ENCODE data around the gene SIPA1L3. TPM values are rescaled to one million over a fixed set of nuclear protein-coding genes. Genes with fewer than 3 reads are reported as not detected.

SIPA1L3 gene
- total and polyA plus RNA-seq, 9 of the 15 experiments (the other 6 are each of a cell fraction or from before 2014, with no cell fraction given) = 0.01 to 6.1 (median 2.5) TPM

GRCh38 chr19:38203197-38203596 is 296.2 kb downstream of the SIPA1L3 start:
- H3K27ac ChIP-seq (ENCODE audit: extremely low read depth, low read depth, low read length) = no peak overlapping the region
- H3K4me2 ChIP-seq (ENCODE audit: insufficient read depth, low read length) = no peak overlapping the region
- no peak for DNase-seq (ENCODE audit: extremely low read depth in 1 of 4, low spot score in 3 of 4)
- no TSS peak for BruUV-seq (replicated peaks)
- no peak for ATAC-seq
- POLR2A ChIA-PET = interaction anchor here (0.7 kb wide), 1 partner anchor 10 kb away, joined by 4 read pairs; no protein-coding TSS in a partner anchor
- 53% methylated on average over 13 of the region's 13 CpGs for WGBS (ENCODE audit: insufficient coverage, low coverage, missing lambda C conversion rate)
- intact Hi-C loops (cut with micrococcal nuclease) (no loop called here), in situ Hi-C loops (cut with MboI) (no loop called here)
- H3K9me3 ChIP-seq (replicated peaks; ENCODE audit: control insufficient read depth, insufficient read depth, low read depth, low read length) = no peaks in the 10 kb centered on the region
- peaks cover 2 to 5% of the 10 kb centered on the region in 2 experiments; a peak in 3 of 5 replicates for H3K27me3 ChIP-seq (ENCODE audit: control insufficient read depth in 2 of 2, insufficient read depth in 2 of 2, low read length in 2 of 2)
- CTCF ChIA-PET (ENCODE audit: low intra/inter-chr PET ratio) = no interaction called here
- no peak overlapping the region for H3K4me3 ChIP-seq
- no peak for FAIRE-seq
- H3K9ac ChIP-seq (ENCODE audit: insufficient read depth in 1 of 2, low read depth in 2 of 2, low read length in 2 of 2) = no peak overlapping the region
- no peaks in the 10 kb centered on the region for H3K36me3 ChIP-seq (ENCODE audit: control insufficient read depth, insufficient read depth, low read length)
- H3K9me1 ChIP-seq (ENCODE audit: control insufficient read depth, insufficient read depth, low read length) = no peaks in the 10 kb centered on the region
- peaks cover 9 to 45% of the 10 kb centered on the region in 2 experiments; a peak in 4 of 5 replicates for H3K4me1 ChIP-seq (replicated peaks in 1 of 2; ENCODE audit: control insufficient read depth in 2 of 2, insufficient read depth in 2 of 2, low read length in 2 of 2)
- no peak overlapping the region for H2AFZ ChIP-seq (ENCODE audit: low read depth, low read length)
- no peaks in the 10 kb centered on the region for H4K20me1 ChIP-seq (replicated peaks; ENCODE audit: control insufficient read depth, insufficient read depth, low read length)
- no peaks in the 10 kb centered on the region for H3K79me2 ChIP-seq (ENCODE audit: control insufficient read depth, insufficient read depth, low read length)
- TF ChIP-seq ZNF609 (CRISPR knock-in tag; IDR thresholded peaks at IDR 0.05; ENCODE audit: borderline replicate concordance) = no peak
- no peak for TF ChIP-seq MTA1 (IDR thresholded peaks at IDR 0.05; ENCODE audit: borderline replicate concordance)
- no peak for TF ChIP-seq TAF15 (IDR thresholded peaks at IDR 0.05; ENCODE audit: low read depth, low read length)
- TF ChIP-seq HINFP (tag; conservative IDR thresholded peaks at IDR 0.05; ENCODE audit: low read depth) = no peak
- TF ChIP-seq AFF4 (CRISPR knock-in tag; IDR thresholded peaks at IDR 0.05) = no peak
- no peak for TF ChIP-seq ZNF408 (CRISPR knock-in tag; IDR thresholded peaks at IDR 0.05; ENCODE audit: low read depth)
- TF ChIP-seq STAT6 (CRISPR knock-in tag; IDR thresholded peaks at IDR 0.05) = no peak

All from K562 (cell line).